ENCODE measurements around the gene MCC.

Gene MCC

DNA sequence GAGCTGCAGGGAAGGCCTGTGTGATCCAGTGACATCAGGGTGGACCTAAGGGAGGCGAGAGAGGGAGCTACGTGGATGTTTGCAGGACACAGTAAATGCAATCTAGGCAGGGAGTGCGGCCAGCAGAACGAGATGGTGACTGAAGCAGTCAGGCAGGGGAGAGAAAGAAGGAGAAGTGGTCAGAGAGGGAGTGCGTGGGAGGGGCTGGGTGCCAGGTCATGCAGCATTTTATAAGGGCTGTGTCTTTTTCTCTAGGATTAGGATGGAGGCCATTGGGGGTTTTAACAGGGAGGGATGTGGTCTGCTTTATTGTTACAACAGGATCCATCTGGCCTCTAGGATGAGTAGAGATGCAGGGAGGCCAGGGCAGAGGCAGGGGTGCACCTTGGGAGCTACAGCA lies 431.3 kb downstream of the MCC start:
- TF ChIP-seq ZNF565 (CRISPR knock-in tag; conservative IDR thresholded peaks at IDR 0.05; ENCODE audit: low read depth) (no peak), ZFP30 (CRISPR knock-in tag; IDR thresholded peaks at IDR 0.05) (no peak), SNAI2 (CRISPR knock-in tag; IDR thresholded peaks at IDR 0.05) (no peak), ZC3H10 (CRISPR knock-in tag; IDR thresholded peaks at IDR 0.05) (no peak), OSR1 (CRISPR knock-in tag; IDR thresholded peaks at IDR 0.05) (no peak), TCF4 (CRISPR knock-in tag; IDR thresholded peaks at IDR 0.05; ENCODE audit: borderline replicate concordance) (no peak), ZNF8 (CRISPR knock-in tag; IDR thresholded peaks at IDR 0.05) (no peak), ESRRG (CRISPR knock-in tag; IDR thresholded peaks at IDR 0.05) (no peak), ZFP3 (CRISPR knock-in tag; IDR thresholded peaks at IDR 0.05) (no peak), TOX (CRISPR knock-in tag; IDR thresholded peaks at IDR 0.05; ENCODE audit: borderline replicate concordance) (no peak), RARB (CRISPR knock-in tag; IDR thresholded peaks at IDR 0.05) (no peak)
- TF ChIP-seq, protein P1, sequence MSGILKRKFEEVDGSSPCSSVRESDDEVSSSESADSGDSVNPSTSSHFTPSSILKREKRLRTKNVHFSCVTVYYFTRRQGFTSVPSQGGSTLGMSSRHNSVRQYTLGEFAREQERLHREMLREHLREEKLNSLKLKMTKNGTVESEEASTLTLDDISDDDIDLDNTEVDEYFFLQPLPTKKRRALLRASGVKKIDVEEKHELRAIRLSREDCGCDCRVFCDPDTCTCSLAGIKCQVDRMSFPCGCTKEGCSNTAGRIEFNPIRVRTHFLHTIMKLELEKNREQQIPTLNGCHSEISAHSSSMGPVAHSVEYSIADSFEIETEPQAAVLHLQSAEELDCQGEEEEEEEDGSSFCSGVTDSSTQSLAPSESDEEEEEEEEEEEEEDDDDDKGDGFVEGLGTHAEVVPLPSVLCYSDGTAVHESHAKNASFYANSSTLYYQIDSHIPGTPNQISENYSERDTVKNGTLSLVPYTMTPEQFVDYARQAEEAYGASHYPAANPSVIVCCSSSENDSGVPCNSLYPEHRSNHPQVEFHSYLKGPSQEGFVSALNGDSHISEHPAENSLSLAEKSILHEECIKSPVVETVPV (CRISPR knock-in tag; IDR thresholded peaks at IDR 0.05): no peak
- TF ChIP-seq, protein P2, sequence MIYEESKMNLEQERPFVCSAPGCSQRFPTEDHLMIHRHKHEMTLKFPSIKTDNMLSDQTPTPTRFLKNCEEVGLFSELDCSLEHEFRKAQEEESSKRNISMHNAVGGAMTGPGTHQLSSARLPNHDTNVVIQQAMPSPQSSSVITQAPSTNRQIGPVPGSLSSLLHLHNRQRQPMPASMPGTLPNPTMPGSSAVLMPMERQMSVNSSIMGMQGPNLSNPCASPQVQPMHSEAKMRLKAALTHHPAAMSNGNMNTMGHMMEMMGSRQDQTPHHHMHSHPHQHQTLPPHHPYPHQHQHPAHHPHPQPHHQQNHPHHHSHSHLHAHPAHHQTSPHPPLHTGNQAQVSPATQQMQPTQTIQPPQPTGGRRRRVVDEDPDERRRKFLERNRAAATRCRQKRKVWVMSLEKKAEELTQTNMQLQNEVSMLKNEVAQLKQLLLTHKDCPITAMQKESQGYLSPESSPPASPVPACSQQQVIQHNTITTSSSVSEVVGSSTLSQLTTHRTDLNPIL (CRISPR knock-in tag; IDR thresholded peaks at IDR 0.05; ENCODE audit: low read depth): no peak
- ATAC-seq: no peak

DNA sequence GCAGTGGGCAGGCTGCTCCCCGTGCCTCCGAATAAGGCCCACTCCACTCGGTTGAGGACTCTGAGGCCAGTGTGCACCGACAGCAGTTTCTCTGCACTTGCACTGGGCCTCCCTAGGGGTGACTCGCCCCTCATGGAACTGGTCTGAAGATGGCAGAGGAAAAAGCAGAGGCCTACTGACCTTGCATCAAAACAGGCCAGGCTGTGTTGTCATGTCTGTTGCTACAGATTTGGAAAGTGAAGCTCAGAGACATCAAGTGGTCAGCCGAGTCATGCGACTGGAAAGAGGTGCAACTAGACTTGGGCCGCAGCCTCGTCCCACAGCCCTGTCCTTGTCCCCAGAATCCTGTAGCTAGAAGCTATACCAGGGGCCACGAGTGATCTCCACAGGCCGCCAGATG lies 433.4 kb downstream of the MCC start:
- TF ChIP-seq, protein P1 (CRISPR knock-in tag; IDR thresholded peaks at IDR 0.05): no peak
- TF ChIP-seq ZNF70 (CRISPR knock-in tag; IDR thresholded peaks at IDR 0.05): no peak
- TF ChIP-seq, protein P3, sequence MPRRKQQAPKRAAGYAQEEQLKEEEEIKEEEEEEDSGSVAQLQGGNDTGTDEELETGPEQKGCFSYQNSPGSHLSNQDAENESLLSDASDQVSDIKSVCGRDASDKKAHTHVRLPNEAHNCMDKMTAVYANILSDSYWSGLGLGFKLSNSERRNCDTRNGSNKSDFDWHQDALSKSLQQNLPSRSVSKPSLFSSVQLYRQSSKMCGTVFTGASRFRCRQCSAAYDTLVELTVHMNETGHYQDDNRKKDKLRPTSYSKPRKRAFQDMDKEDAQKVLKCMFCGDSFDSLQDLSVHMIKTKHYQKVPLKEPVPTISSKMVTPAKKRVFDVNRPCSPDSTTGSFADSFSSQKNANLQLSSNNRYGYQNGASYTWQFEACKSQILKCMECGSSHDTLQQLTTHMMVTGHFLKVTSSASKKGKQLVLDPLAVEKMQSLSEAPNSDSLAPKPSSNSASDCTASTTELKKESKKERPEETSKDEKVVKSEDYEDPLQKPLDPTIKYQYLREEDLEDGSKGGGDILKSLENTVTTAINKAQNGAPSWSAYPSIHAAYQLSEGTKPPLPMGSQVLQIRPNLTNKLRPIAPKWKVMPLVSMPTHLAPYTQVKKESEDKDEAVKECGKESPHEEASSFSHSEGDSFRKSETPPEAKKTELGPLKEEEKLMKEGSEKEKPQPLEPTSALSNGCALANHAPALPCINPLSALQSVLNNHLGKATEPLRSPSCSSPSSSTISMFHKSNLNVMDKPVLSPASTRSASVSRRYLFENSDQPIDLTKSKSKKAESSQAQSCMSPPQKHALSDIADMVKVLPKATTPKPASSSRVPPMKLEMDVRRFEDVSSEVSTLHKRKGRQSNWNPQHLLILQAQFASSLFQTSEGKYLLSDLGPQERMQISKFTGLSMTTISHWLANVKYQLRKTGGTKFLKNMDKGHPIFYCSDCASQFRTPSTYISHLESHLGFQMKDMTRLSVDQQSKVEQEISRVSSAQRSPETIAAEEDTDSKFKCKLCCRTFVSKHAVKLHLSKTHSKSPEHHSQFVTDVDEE (CRISPR knock-in tag; IDR thresholded peaks at IDR 0.05): no peak
- TF ChIP-seq, protein P2 (CRISPR knock-in tag; IDR thresholded peaks at IDR 0.05; ENCODE audit: low read depth): no peak
- no peak for TF ChIP-seq ESRRG (CRISPR knock-in tag; IDR thresholded peaks at IDR 0.05)
- TF ChIP-seq ZFP3 (CRISPR knock-in tag; IDR thresholded peaks at IDR 0.05): no peak
- TF ChIP-seq ZNF8 (CRISPR knock-in tag; IDR thresholded peaks at IDR 0.05): no peak
- no peak for TF ChIP-seq GLIS3 (CRISPR knock-in tag; IDR thresholded peaks at IDR 0.05)
- no peak for TF ChIP-seq CSDC2 (CRISPR knock-in tag; IDR thresholded peaks at IDR 0.05)
- no peak for TF ChIP-seq ZC3H10 (CRISPR knock-in tag; IDR thresholded peaks at IDR 0.05)
- no peak for TF ChIP-seq BACH2 (CRISPR knock-in tag; IDR thresholded peaks at IDR 0.05; ENCODE audit: borderline replicate concordance)
- no peak for TF ChIP-seq ARNTL (CRISPR knock-in tag; IDR thresholded peaks at IDR 0.05; ENCODE audit: borderline replicate concordance, low read depth)
- TF ChIP-seq RARB (CRISPR knock-in tag; IDR thresholded peaks at IDR 0.05): no peak
- no peak for TF ChIP-seq ZFP30 (CRISPR knock-in tag; IDR thresholded peaks at IDR 0.05)
- TF ChIP-seq, protein P4, sequence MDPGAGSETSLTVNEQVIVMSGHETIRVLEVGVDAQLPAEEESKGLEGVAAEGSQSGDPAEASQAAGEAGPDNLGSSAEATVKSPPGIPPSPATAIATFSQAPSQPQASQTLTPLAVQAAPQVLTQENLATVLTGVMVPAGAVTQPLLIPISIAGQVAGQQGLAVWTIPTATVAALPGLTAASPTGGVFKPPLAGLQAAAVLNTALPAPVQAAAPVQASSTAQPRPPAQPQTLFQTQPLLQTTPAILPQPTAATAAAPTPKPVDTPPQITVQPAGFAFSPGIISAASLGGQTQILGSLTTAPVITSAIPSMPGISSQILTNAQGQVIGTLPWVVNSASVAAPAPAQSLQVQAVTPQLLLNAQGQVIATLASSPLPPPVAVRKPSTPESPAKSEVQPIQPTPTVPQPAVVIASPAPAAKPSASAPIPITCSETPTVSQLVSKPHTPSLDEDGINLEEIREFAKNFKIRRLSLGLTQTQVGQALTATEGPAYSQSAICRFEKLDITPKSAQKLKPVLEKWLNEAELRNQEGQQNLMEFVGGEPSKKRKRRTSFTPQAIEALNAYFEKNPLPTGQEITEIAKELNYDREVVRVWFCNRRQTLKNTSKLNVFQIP (CRISPR knock-in tag; IDR thresholded peaks at IDR 0.05; ENCODE audit: borderline replicate concordance, low read depth): no peak
- no peak for TF ChIP-seq TOX (CRISPR knock-in tag; IDR thresholded peaks at IDR 0.05; ENCODE audit: borderline replicate concordance)
- no peak for TF ChIP-seq TCF4 (CRISPR knock-in tag; IDR thresholded peaks at IDR 0.05; ENCODE audit: borderline replicate concordance)
- TF ChIP-seq, protein P5, sequence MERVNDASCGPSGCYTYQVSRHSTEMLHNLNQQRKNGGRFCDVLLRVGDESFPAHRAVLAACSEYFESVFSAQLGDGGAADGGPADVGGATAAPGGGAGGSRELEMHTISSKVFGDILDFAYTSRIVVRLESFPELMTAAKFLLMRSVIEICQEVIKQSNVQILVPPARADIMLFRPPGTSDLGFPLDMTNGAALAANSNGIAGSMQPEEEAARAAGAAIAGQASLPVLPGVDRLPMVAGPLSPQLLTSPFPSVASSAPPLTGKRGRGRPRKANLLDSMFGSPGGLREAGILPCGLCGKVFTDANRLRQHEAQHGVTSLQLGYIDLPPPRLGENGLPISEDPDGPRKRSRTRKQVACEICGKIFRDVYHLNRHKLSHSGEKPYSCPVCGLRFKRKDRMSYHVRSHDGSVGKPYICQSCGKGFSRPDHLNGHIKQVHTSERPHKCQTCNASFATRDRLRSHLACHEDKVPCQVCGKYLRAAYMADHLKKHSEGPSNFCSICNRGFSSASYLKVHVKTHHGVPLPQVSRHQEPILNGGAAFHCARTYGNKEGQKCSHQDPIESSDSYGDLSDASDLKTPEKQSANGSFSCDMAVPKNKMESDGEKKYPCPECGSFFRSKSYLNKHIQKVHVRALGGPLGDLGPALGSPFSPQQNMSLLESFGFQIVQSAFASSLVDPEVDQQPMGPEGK (CRISPR knock-in tag; IDR thresholded peaks at IDR 0.05; ENCODE audit: borderline replicate concordance): no peak
- no peak for ATAC-seq
